ENCODE measurements around the gene KCNN3. TPM values are rescaled to one million over a fixed set of nuclear protein-coding genes. Genes with fewer than 3 reads are reported as not detected.

KCNN3 gene
- polyA plus RNA-seq, 6 donors from 2014 or later = 0.03 TPM; not detected in 5

- H3K36me3 Mint-ChIP-seq = no peaks in the 10 kb centered on the region
- H3K4me3 Mint-ChIP-seq = no peak overlapping the region
- ATAC-seq (ENCODE audit: low read depth in 2 of 2) = no peak
- no peaks in the 10 kb centered on the region for H3K9me3 Mint-ChIP-seq
- H3K27ac Mint-ChIP-seq = no peak overlapping the region
- peaks cover 21 to 48% (median 46%) of the 10 kb centered on the region in 3 donors for H3K27me3 Mint-ChIP-seq
- no peak for DNase-seq
- peaks cover 0 to 12% (median 9%) of the 10 kb centered on the region in 3 donors for H3K4me1 Mint-ChIP-seq
Observed at GRCh38 chr1:154792899-154793298, 77.2 kb downstream of the KCNN3 start.

- ATAC-seq (ENCODE audit: low read depth in 2 of 2) = no peak
- DNase-seq = no peak
- Mint-ChIP-seq H3K36me3 (no peaks in the 10 kb centered on the region), H3K9me3 (no peaks in the 10 kb centered on the region), H3K27ac (no peak overlapping the region), H3K27me3 (peaks cover 21 to 48% (median 46%) of the 10 kb centered on the region in 3 donors), H3K4me3 (no peak overlapping the region), H3K4me1 (peaks cover 0 to 12% (median 9%) of the 10 kb centered on the region in 3 donors)
Observed at GRCh38 chr1:154791292-154792166, 78.6 kb downstream of the KCNN3 start.

- Mint-ChIP-seq H3K9me3 (no peaks in the 10 kb centered on the region), H3K4me1 (peaks cover 4 to 19% (median 18%) of the 10 kb centered on the region in 3 donors), H3K4me3 (no peak overlapping the region), H3K27ac (peak overlapping the region in 1 of 6 donors; percentile 37), H3K36me3 (no peaks in the 10 kb centered on the region), H3K27me3 (peaks cover 21 to 43% (median 40%) of the 10 kb centered on the region in 3 donors)
- no peak for DNase-seq
- no peak for ATAC-seq (ENCODE audit: low read depth in 2 of 2)
Observed at GRCh38 chr1:154788886-154789285, 81.2 kb downstream of the KCNN3 start.

GRCh38 chr1:154788110-154788870 is 81.8 kb downstream of the KCNN3 start:
- H3K27me3 Mint-ChIP-seq = peaks cover 21 to 45% (median 40%) of the 10 kb centered on the region in 3 donors
- H3K4me1 Mint-ChIP-seq = peaks cover 4 to 19% (median 18%) of the 10 kb centered on the region in 3 donors

GRCh38 chr1:154786804-154787570 is 83.1 kb downstream of the KCNN3 start:
- Mint-ChIP-seq H3K9me3 (no peaks in the 10 kb centered on the region), H3K4me1 (peaks cover 4 to 18% (median 18%) of the 10 kb centered on the region in 3 donors), H3K4me3 (no peak overlapping the region), H3K27me3 (peaks cover 11 to 35% (median 30%) of the 10 kb centered on the region in 3 donors), H3K36me3 (no peaks in the 10 kb centered on the region), H3K27ac (no peak overlapping the region)
- DNase-seq (no peak), ATAC-seq (ENCODE audit: low read depth in 2 of 2) (no peak)

More at GRCh38 chr1:154788110-154788870, 81.8 kb downstream of the KCNN3 start:
- DNase-seq = no peak
- ATAC-seq (ENCODE audit: low read depth in 2 of 2) = no peak
- H3K27ac Mint-ChIP-seq = peak overlapping the region in 1 of 6 donors; percentile 81
- H3K4me3 Mint-ChIP-seq = peak overlapping the region in 1 of 8 donors; percentile 15
- no peaks in the 10 kb centered on the region for H3K36me3 Mint-ChIP-seq
- no peaks in the 10 kb centered on the region for H3K9me3 Mint-ChIP-seq

GRCh38 chr1:154784924-154785531 is 85.1 kb downstream of the KCNN3 start:
- ATAC-seq (ENCODE audit: low read depth in 2 of 2) (no peak), DNase-seq (no peak)
- H3K36me3 Mint-ChIP-seq = no peaks in the 10 kb centered on the region
- H3K9me3 Mint-ChIP-seq = no peaks in the 10 kb centered on the region
- peaks cover 0 to 16% (median 11%) of the 10 kb centered on the region in 3 donors for H3K27me3 Mint-ChIP-seq
- H3K27ac Mint-ChIP-seq = peak overlapping the region in 3 of 6 donors; percentile 20 to 47 (median 30)
- H3K4me3 Mint-ChIP-seq = peak overlapping the region in 1 of 8 donors; percentile 9
- peaks cover 4 to 9% (median 7%) of the 10 kb centered on the region in 3 donors for H3K4me1 Mint-ChIP-seq

GRCh38 chr1:154784416-154784815 is 85.7 kb downstream of the KCNN3 start:
- Mint-ChIP-seq H3K4me3 (no peak overlapping the region), H3K9me3 (no peaks in the 10 kb centered on the region), H3K4me1 (peaks cover 4 to 9% (median 7%) of the 10 kb centered on the region in 3 donors), H3K27ac (peak overlapping the region in 1 of 6 donors; percentile 20), H3K36me3 (no peaks in the 10 kb centered on the region), H3K27me3 (peaks cover 0 to 13% (median 6%) of the 10 kb centered on the region in 3 donors)
- DNase-seq (no peak), ATAC-seq (ENCODE audit: low read depth in 2 of 2) (no peak)

- H3K4me1 Mint-ChIP-seq = peaks cover 4 to 9% (median 7%) of the 10 kb centered on the region in 3 donors
- peak overlapping the region in 1 of 6 donors; percentile 44 for H3K27ac Mint-ChIP-seq
- H3K36me3 Mint-ChIP-seq = no peaks in the 10 kb centered on the region
- H3K4me3 Mint-ChIP-seq = no peak overlapping the region
- no peak for ATAC-seq (ENCODE audit: low read depth in 2 of 2)
- H3K9me3 Mint-ChIP-seq = no peaks in the 10 kb centered on the region
- peaks cover 0 to 9% (median 3%) of the 10 kb centered on the region in 3 donors for H3K27me3 Mint-ChIP-seq
- DNase-seq = no peak
Observed at GRCh38 chr1:154783976-154784375, 86.1 kb downstream of the KCNN3 start.

GRCh38 chr1:154780541-154780940 is 89.5 kb downstream of the KCNN3 start:
- DNase-seq = no peak
- Mint-ChIP-seq H3K27me3 (peaks cover 4 to 20% (median 12%) of the 10 kb centered on the region in 3 donors), H3K27ac (no peak overlapping the region), H3K4me3 (no peak overlapping the region), H3K9me3 (no peaks in the 10 kb centered on the region), H3K4me1 (peaks cover 4 to 9% (median 7%) of the 10 kb centered on the region in 3 donors), H3K36me3 (no peaks in the 10 kb centered on the region)
- ATAC-seq (ENCODE audit: low read depth in 2 of 2) = no peak

GRCh38 chr1:154779551-154780189 is 90.4 kb downstream of the KCNN3 start:
- Mint-ChIP-seq H3K27ac (no peak overlapping the region), H3K36me3 (no peaks in the 10 kb centered on the region), H3K9me3 (no peaks in the 10 kb centered on the region), H3K4me3 (no peak overlapping the region), H3K4me1 (peaks cover 0 to 5% (median 2%) of the 10 kb centered on the region in 3 donors), H3K27me3 (peaks cover 4 to 20% (median 12%) of the 10 kb centered on the region in 3 donors)
- ATAC-seq (ENCODE audit: low read depth in 2 of 2) (no peak), DNase-seq (no peak)

GRCh38 chr1:154778944-154779343 is 91.1 kb downstream of the KCNN3 start:
- H3K36me3 Mint-ChIP-seq = no peaks in the 10 kb centered on the region
- H3K27me3 Mint-ChIP-seq = peaks cover 4 to 20% (median 12%) of the 10 kb centered on the region in 3 donors
- no peaks in the 10 kb centered on the region for H3K9me3 Mint-ChIP-seq
- ATAC-seq (ENCODE audit: low read depth in 2 of 2) (no peak), DNase-seq (no peak)
- H3K27ac Mint-ChIP-seq = no peak overlapping the region
- no peaks in the 10 kb centered on the region for H3K4me1 Mint-ChIP-seq
- H3K4me3 Mint-ChIP-seq = no peak overlapping the region

- H3K27me3 Mint-ChIP-seq = peaks cover 4 to 20% (median 6%) of the 10 kb centered on the region in 3 donors
- ATAC-seq (ENCODE audit: low read depth in 2 of 2) (no peak), DNase-seq (no peak)
- no peaks in the 10 kb centered on the region for H3K9me3 Mint-ChIP-seq
- no peak overlapping the region for H3K4me3 Mint-ChIP-seq
- H3K27ac Mint-ChIP-seq = no peak overlapping the region
- H3K4me1 Mint-ChIP-seq = no peaks in the 10 kb centered on the region
- no peaks in the 10 kb centered on the region for H3K36me3 Mint-ChIP-seq
Observed at GRCh38 chr1:154778275-154778674, 91.8 kb downstream of the KCNN3 start.

Data from naive B cell (primary cell).